HCT116 (cell line): ENCODE measurements around the gene CPNE4. TPM values are rescaled to one million over a fixed set of nuclear protein-coding genes. Genes with fewer than 3 reads are reported as not detected.
"Not testable (repeated sequence)": the region's sequence is repeated elsewhere in the genome, so short reads cannot be mapped to it uniquely, and the experiment has no call there.

Experiments used
- ATAC-seq: fragments of 200-7000 bp; cut with Tn5 transposase; 2 replicates; pipeline ENCODE4 v1.9.1; 2020; ENCODE audit warnings: mild to moderate bottlenecking, moderate library complexity
- BruUV-seq: library from RNA; stranded (reverse); fragments of 400-500 nt; replicated peaks from 2 replicates; lab custom pipeline; 2021; lab: Mats Ljungman, UMichigan
- CTCF ChIA-PET: fragments of 300-600 bp; sonication (Branson Sonifier 250); formaldehyde crosslinking; loops from one replicate; lab custom pipeline; 2021; ENCODE audit warnings: antibody characterized with exemption; lab: Charles Lee
- POLR2A ChIA-PET: fragments of 300-600, 350-600 bp; sonication (Branson Sonifier 250); formaldehyde crosslinking; loops from one replicate; lab custom pipeline; 2021; ENCODE audit warnings: antibody characterized with exemption; lab: Charles Lee
- RAD21 ChIA-PET, 2 experiments: fragments of 300-600 bp; sonication (Branson Sonifier 250); formaldehyde crosslinking; loops; one replicate each; lab custom pipeline; 2023; ENCODE audit warnings: low total read pairs in 2 of 2; ENCODE audit not compliant: uncharacterized antibody in 2 of 2, unreplicated experiment in 2 of 2, low non-redundant PET in 1 of 2; lab: Charles Lee
- DNase-seq: peaks from one replicate; pipeline ENCODE4 v3.0.0-alpha.2; 2010; ENCODE audit warnings: low read depth, low spot score
- H2AFZ ChIP-seq: fragments of 200-600 bp; shearing (Covaris generic), sonication (generic); 2 replicates; pipeline ENCODE4 v1.6.1; 2017; ENCODE audit warnings: low read depth, mixed run types, mixed read lengths, antibody characterized with exemption, low read length; ENCODE audit not compliant: poor library complexity, severe bottlenecking
- H3K27ac ChIP-seq: 2 replicates; pipeline ENCODE4 v1.5.1; 2012; ENCODE audit warnings: low read depth, low read length
- H3K27me3 ChIP-seq: fragments of 200-600 bp; sonication (generic); 2 replicates; pipeline ENCODE4 v1.6.1; 2016; ENCODE audit warnings: mixed run types, low read length, mixed read lengths; ENCODE audit not compliant: insufficient read depth
- H3K36me3 ChIP-seq, 2 experiments: fragments of 200-500 bp in 1 of 2; fragments of 200-600 bp in 1 of 2; sonication (Bioruptor generic) in 1 of 2; sonication (generic) in 1 of 2; 2 replicates each; pipeline versions ENCODE4 v1.5.1 to v1.6.1; 2014 to 2016; ENCODE audit warnings: low read length in 2 of 2, inconsistent platforms in 1 of 2, mixed read lengths in 1 of 2, mixed run types in 1 of 2; ENCODE audit not compliant: insufficient read depth in 2 of 2, control insufficient read depth in 1 of 2
- H3K4me1 ChIP-seq, 2 experiments: fragments of 200-600 bp in 1 of 2; sonication (generic) in 1 of 2; 2 replicates each; pipeline versions ENCODE4 v1.5.1 to v1.6.1; 2012 to 2017; ENCODE audit warnings: low read length in 2 of 2, inconsistent platforms in 1 of 2, mild to moderate bottlenecking in 1 of 2, mixed read lengths in 1 of 2, mixed run types in 1 of 2, moderate library complexity in 1 of 2; ENCODE audit not compliant: insufficient read depth in 2 of 2, control insufficient read depth in 1 of 2
- H3K4me2 ChIP-seq: fragments of 200-600 bp; sonication (generic); 2 replicates; pipeline ENCODE4 v1.6.1; 2017; ENCODE audit warnings: mixed run types, low read length, mixed read lengths
- H3K4me3 ChIP-seq, 2 experiments: fragments of 200-600 bp in 1 of 2; sonication (generic) in 1 of 2; replicated peaks in 1 of 2; 2 replicates each; pipeline ENCODE4 v1.5.1; 2011 to 2016; ENCODE audit warnings: low read length in 2 of 2, control low read depth in 1 of 2, low read depth in 1 of 2, mild to moderate bottlenecking in 1 of 2, mixed read lengths in 1 of 2, mixed run types in 1 of 2
- H3K79me2 ChIP-seq: fragments of 200-600 bp; sonication (generic); 2 replicates; pipeline ENCODE4 v1.6.1; 2017; ENCODE audit warnings: mild to moderate bottlenecking, mixed run types, low read length, moderate library complexity, mixed read lengths; ENCODE audit not compliant: insufficient read depth
- H3K9ac ChIP-seq: fragments of 200-600 bp; sonication (generic); 2 replicates; pipeline ENCODE4 v1.6.1; 2016; ENCODE audit warnings: low read length, mixed read lengths
- H3K9me2 ChIP-seq: fragments of 200-600 bp; sonication (generic), shearing (Covaris generic); 2 replicates; pipeline ENCODE4 v1.6.1; 2017; ENCODE audit warnings: mixed run types, mild to moderate bottlenecking, moderate library complexity; ENCODE audit not compliant: insufficient read depth
- H3K9me3 ChIP-seq, 2 experiments: fragments of 200-500 bp in 1 of 2; fragments of 200-600 bp in 1 of 2; sonication (Bioruptor generic) in 1 of 2; sonication (generic) in 1 of 2; 2 replicates each; pipeline ENCODE4 v1.6.1; 2014 to 2017; ENCODE audit warnings: low read length in 2 of 2, mixed read lengths in 2 of 2, inconsistent platforms in 1 of 2, low read depth in 1 of 2, mild to moderate bottlenecking in 1 of 2, mixed run types in 1 of 2, moderate library complexity in 1 of 2; ENCODE audit not compliant: control insufficient read depth in 1 of 2, insufficient read depth in 1 of 2
- H4K20me1 ChIP-seq: fragments of 200-600 bp; sonication (generic), shearing (Covaris generic); 2 replicates; pipeline ENCODE4 v1.6.1; 2017; ENCODE audit warnings: mixed run types, mild to moderate bottlenecking, moderate library complexity; ENCODE audit not compliant: insufficient read depth
- ELF1 ChIP-seq: IDR thresholded peaks from 2 replicates; pipeline ENCODE4 v1.6.1; 2012; ENCODE audit warnings: low read depth, borderline replicate concordance
- EZH2 ChIP-seq: fragments of 200-600 bp; sonication (generic); IDR thresholded peaks from 2 replicates; pipeline ENCODE4 v1.6.1; 2017; ENCODE audit warnings: antibody characterized with exemption, mixed run types
- FOSL1 ChIP-seq: IDR thresholded peaks from 2 replicates; pipeline ENCODE4 v1.6.1; 2012; ENCODE audit warnings: low read depth
- JUND ChIP-seq: IDR thresholded peaks from 2 replicates; pipeline ENCODE4 v1.6.1; 2012
- MAX ChIP-seq: IDR thresholded peaks from 2 replicates; pipeline ENCODE4 v1.6.1; 2012
- POLR2A ChIP-seq: IDR thresholded peaks from 2 replicates; pipeline ENCODE4 v1.7.0; 2011; ENCODE audit warnings: borderline replicate concordance; ENCODE audit not compliant: insufficient read depth, insufficient read length; ENCODE audit errors: extremely low read depth
- POLR2AphosphoS5 ChIP-seq: IDR thresholded peaks from 2 replicates; pipeline ENCODE4 v1.6.1; 2011; ENCODE audit warnings: mild to moderate bottlenecking, low read depth, low read length, moderate library complexity
- SIN3A ChIP-seq: IDR thresholded peaks from 2 replicates; pipeline ENCODE4 v1.6.1; 2012; ENCODE audit warnings: low read depth
- SRF ChIP-seq: IDR thresholded peaks from 2 replicates; pipeline ENCODE4 v1.6.1; 2012; ENCODE audit warnings: low read depth
- intact Hi-C: fragments of 100-400 bp; cut with micrococcal nuclease; formaldehyde crosslinking; loops from 2 replicates; pipeline ENCODE4 v1.10.0; 2022
- total RNA-seq: library from RNA; stranded (reverse); gene quantifications from one replicate; pipeline ENCODE4 v1.2.1, GENCODE V29; 2021; ENCODE audit not compliant: unreplicated experiment
- TF ChIP-seq, protein P1 (sequence below): IDR thresholded peaks from 2 replicates; pipeline ENCODE4 v1.6.1; 2012

The CPNE4 gene
- total RNA-seq, 1 experiment from 2014 or later = not detected

DNA sequence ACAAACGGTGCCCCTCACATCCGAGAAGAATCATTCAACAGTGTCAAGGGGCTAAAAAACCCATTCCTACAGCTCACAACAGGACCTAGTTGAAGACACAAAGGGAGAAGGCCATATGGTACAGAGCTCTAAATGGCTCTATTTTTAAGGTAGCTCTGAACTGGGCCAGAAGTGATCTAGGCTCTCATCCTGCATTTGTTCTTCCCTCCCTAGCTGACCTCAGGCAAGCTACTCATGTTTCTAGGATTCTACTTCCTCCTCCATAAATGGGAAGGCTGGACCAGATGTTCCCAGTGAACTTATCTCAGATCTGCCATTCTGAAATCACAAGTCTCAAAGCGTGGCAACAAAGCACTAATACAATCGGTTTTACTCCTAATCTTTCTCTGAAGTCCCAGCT is 62.3 kb downstream of the CPNE4 start:
- H3K4me2 ChIP-seq = no peak overlapping the region
- no TSS peak for BruUV-seq
- no peak overlapping the region for H3K27ac ChIP-seq
- no peak for ATAC-seq
- H3K4me3 ChIP-seq = no peak overlapping the region
- DNase-seq = no peak
- POLR2A ChIA-PET = no interaction called here
- TF ChIP-seq SRF (no peak), POLR2AphosphoS5 (no peak)
- TF ChIP-seq, protein P1, sequence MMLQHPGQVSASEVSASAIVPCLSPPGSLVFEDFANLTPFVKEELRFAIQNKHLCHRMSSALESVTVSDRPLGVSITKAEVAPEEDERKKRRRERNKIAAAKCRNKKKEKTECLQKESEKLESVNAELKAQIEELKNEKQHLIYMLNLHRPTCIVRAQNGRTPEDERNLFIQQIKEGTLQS = no peak
- no peaks in the 10 kb centered on the region for H3K9me3 ChIP-seq
- no peak overlapping the region for H2AFZ ChIP-seq
- no peaks in the 10 kb centered on the region for H3K79me2 ChIP-seq
- peaks cover 4% of the 10 kb centered on the region; the same call in 1 of the 2 replicates for H3K27me3 ChIP-seq
- CTCF ChIA-PET = no interaction called here
- intact Hi-C loops = no loop called here
- RAD21 ChIA-PET = no interaction called here
- H3K9me2 ChIP-seq = no peaks in the 10 kb centered on the region
- no peaks in the 10 kb centered on the region for H3K4me1 ChIP-seq
- H3K9ac ChIP-seq = no peak overlapping the region
- H4K20me1 ChIP-seq = no peaks in the 10 kb centered on the region
- H3K36me3 ChIP-seq = no peaks in the 10 kb centered on the region

DNA sequence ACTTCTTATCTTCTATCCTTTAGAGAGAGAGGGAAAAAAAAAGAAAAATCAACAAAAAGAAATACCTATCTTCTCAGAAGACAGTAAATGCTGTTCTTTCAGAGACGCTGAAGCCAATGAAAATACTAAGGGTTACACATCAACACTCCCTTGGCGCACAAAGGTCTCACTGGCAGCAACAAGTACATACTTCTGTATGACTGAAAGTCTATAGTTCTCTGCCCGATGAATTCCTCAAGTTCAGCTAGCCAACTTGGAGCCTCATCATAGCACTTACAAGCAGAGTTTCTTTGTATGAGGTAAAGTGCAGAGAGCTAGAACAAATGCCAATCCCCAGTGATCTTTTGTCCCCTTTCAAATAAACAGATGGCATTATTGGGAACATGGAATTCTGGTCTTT is 62.7 kb downstream of the CPNE4 start:
- H3K79me2 ChIP-seq = no peaks in the 10 kb centered on the region
- BruUV-seq = no TSS peak
- ChIA-PET RAD21 (no interaction called here), CTCF (no interaction called here)
- H3K4me2 ChIP-seq = no peak overlapping the region
- no peaks in the 10 kb centered on the region for H3K9me2 ChIP-seq
- intact Hi-C loops = no loop called here
- no peaks in the 10 kb centered on the region for H3K9me3 ChIP-seq
- H4K20me1 ChIP-seq = no peaks in the 10 kb centered on the region
- TF ChIP-seq EZH2 (no peak), SIN3A (no peak), MAX (no peak), ELF1 (no peak), JUND (no peak), FOSL1 (no peak), POLR2A (no peak)
- TF ChIP-seq, all 23 proteins: peak for 0
- Histone ChIP-seq H3K4me1 (no peaks in the 10 kb centered on the region), H2AFZ (no peak overlapping the region), H3K36me3 (no peaks in the 10 kb centered on the region), H3K9ac (no peak overlapping the region), H3K4me3 (no peak overlapping the region), H3K27me3 (peaks cover 4% of the 10 kb centered on the region; the same call in 1 of the 2 replicates), H3K27ac (no peak overlapping the region)
- no peak for DNase-seq
- ATAC-seq = no peak
- POLR2A ChIA-PET = no interaction called here

- H3K36me3 ChIP-seq, CTCF ChIA-PET, H3K27me3 ChIP-seq, H4K20me1 ChIP-seq, intact Hi-C loops, H3K27ac ChIP-seq, H3K9me2 ChIP-seq, H3K4me2 ChIP-seq, POLR2A ChIA-PET, ATAC-seq, BruUV-seq, H3K9ac ChIP-seq, H3K79me2 ChIP-seq, H3K4me1 ChIP-seq, DNase-seq, RAD21 ChIA-PET, H3K9me3 ChIP-seq, H3K4me3 ChIP-seq, H2AFZ ChIP-seq: not testable (repeated sequence)
These were observed 71.4 kb downstream of the CPNE4 start for GRCh38 chr3:131963442-131963841.
